Stimulated activated CD8-positive, alpha-beta memory T cell treated with anti-CD3 and anti-CD28 coated beads, Interleukin-4, amount 100 ng/mL, for 24 hours (primary cell): Measurements from ENCODE around the gene ASIP.
A peak's percentile ranks its signal among the peaks of the same experiment; 100 is the strongest.
"Not testable (repeated sequence)": the region's sequence is repeated elsewhere in the genome, so short reads cannot be mapped to it uniquely, and the experiment has no call there.

Experiments used
- DNase-seq: peaks from one replicate; pipeline ENCODE4 v3.0.0-alpha.2; 2020; ENCODE audit warnings: low read depth

The ASIP gene

DNA sequence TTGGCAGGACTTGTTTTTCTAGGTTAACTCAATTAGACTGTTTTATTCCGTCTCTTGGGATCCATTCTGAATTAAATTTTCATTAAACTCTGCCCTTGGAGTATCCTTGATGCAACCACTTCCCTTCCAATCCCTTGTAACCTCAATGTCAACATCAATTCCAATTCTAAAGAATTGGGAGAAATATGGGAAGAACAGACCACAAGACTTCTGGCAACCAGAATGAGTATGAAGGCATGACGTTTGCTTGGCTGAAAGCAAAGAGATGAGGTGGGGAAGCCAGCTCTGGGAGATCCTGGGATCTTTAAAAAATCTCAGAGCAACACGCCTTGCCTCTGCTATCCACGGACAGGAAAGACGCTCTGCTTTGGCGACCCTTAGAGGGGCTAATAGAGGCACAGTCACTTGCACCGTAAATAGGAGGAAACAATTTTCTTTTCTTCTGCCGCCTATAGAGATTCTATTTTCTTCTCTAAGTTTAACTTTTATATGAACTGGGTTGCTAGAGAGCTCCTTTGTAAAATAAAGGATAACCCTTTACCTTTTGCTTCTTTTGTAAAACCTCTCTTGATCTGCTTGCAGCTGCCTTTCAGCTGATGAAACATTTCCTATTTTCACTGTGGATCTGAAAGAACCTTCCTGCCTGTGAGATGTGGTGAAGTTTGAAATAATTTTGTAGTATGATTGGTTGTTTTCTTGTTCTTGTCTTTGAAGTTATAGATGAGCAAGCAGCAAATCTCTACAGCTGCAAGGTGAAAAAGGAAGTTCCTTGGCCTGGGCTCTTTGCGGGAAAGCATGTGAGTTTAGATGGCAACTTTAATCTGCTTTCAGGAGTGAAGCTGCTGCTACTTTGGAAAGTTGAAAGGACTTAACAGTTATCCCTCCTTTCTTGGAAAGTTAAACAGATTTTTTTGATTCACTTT, at the start of gene ASIP:
ASIP (plus strand) TSS at position 731 of the 923 bp plus-strand sequence. CDS start 18,952 bp downstream, outside the sequence.
- no peak for DNase-seq

- DNase-seq, result no peak
Measured at GRCh38 chr20:34193051-34193450, 48.2 kb upstream of the ASIP start.

GRCh38 chr20:34199183-34199582, 42.0 kb upstream of the ASIP start:
- DNase-seq, result no peak

DNA sequence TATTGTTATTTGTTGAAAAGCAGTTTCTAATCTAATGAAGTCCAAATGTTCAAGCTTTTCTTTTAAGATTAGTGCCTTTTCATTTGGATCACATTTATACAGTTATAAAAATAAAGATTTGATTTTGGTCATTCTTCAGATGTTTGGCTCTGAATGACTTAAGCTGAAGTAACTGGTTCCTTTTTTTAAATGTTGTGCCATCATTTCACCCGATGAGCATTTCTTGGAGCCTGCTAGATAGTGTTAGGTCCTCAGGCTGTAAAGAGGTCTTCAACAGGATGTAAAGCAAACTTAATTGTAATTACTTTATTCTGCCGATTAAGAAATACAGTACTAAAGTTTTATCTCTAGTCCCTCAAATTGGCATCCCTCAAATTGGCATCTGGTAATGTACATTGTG, 41.2 kb upstream of the ASIP start:
- DNase-seq, result no peak

GRCh38 chr20:34201531-34201930, 39.7 kb upstream of the ASIP start:
- DNase-seq, result no peak

DNA sequence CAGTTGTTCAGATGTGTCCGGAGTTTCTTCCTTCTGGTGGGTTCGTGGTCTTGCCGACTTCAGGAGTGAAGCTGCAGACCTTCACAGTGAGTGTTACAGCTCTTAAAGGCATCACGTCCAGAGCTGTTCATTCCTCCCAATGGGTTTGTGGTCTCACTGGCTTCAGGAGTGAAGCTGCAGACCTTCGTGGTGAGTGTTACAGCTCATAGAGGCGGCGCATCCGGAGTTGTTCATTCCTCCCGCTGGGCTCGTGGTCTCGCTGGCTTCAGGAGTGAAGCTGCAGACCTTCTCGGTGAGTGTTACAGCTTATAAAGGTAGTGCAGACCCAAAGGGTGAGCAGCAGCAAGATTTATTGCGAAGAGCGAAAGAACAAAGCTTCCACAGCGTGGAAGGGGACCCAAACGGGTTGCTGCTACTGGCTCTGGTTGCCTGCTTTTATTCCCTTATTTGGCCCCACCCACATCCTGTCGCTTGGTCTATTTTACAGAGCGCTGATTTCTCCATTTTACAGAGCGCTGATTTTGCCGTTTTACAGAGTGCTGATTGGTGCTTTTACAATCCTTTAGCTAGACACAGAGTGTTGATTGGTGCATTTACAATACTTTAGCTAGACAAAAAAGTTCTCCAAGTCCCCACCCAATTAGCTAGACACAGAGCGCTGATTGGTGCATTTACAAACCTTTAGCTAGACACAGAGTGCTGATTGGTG, 35.9 kb upstream of the ASIP start:
- not testable (repeated sequence) for DNase-seq

DNA sequence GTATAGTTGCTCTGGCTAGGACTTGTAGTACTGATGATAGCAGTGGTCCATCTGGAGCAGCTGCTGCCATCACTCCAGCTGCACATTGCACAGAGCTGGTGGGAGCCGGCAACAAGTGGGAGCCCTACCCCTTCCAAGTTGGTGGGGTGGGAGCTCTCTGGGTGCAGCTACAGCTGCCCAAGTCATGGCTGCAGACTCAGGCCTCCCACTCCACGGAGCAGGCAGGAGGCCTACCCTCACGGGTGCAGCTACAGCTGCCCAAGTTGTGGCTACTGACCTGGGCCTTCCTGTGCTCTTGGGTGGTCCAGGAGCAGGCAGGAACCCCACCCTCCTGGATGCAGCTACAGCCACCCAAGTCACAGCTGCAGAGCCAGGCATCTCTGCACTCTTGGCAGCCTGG, 32.1 kb upstream of the ASIP start:
- DNase-seq, result no peak

- no peak for DNase-seq
Measured at GRCh38 chr20:34210271-34210670, 31.0 kb upstream of the ASIP start.

DNA sequence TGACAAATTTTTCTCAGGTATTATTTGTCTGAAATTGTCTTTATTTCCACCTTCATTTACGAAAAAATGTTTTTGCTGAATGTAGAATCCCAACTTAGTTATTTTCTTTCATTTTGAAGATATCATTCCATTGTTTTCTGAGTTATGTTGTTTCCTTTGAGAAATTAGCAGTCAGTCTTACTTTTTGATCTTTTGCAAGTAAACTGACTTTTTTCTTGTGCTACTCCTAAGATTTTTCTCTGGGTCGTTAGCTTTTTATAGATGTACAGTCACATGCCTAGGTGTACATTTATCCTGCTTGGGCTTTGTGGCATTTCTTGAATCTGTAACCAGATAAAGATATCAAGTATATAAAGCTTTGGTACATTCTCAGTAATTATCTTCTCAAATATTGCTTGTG, 29.6 kb upstream of the ASIP start:
- DNase-seq, result no peak

GRCh38 chr20:34213213-34213612, 28.0 kb upstream of the ASIP start:
- DNase-seq, result no peak

GRCh38 chr20:34215711-34216381, 25.4 kb upstream of the ASIP start:
- DNase-seq, result peak; percentile 49

GRCh38 chr20:34216382-34216742, 24.9 kb upstream of the ASIP start:
- DNase-seq, result no peak

GRCh38 chr20:34220561-34220960, 20.7 kb upstream of the ASIP start:
- DNase-seq, result no peak

DNA sequence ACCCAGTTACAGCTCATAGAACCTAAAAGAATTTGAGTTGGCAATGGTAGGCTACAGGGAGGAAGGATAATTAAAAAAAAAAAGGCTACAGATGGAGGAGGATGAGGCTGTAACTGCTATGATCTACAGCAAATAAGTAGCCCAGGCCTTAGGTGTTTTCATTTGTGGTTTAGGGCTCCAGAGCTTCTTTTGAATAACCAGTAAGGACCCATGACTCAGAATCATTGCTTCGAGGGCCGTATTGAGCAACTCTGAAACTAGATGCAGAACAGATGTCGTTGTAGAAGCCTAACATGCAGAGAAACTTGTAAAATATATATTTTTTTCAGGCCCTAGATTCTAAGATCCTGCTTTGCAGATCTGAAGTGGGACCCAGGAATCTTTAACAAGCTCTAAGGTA, 19.0 kb upstream of the ASIP start:
- DNase-seq, result no peak

GRCh38 chr20:34224251-34224650, 17.0 kb upstream of the ASIP start:
- DNase-seq, result not testable (repeated sequence)

DNA sequence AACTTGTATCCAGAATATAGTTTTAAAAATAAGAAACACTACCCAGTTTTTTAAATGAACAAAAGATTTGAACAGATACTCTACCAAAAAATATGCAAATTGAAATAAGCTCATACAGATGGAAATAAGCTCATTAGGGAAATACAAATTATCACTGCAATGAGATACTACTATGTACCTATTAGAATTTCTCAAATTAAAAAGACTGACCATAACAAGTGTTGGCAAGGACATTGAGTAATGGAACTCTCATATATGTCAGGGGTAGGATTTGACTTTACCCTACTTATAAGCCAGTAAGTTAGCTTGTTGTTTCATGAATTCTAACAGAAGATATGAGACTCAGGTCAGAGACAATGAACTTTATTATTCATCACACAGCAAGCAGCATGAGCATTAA, 9.6 kb upstream of the ASIP start:
- no peak for DNase-seq

GRCh38 chr20:34232494-34233087, 8.6 kb upstream of the ASIP start:
- no peak for DNase-seq

GRCh38 chr20:34233687-34234086, 7.5 kb upstream of the ASIP start:
- DNase-seq, result no peak

GRCh38 chr20:34235875-34236274, 5.3 kb upstream of the ASIP start:
- DNase-seq, result no peak

- DNase-seq, result no peak
Measured at GRCh38 chr20:34237942-34238341, 3.3 kb upstream of the ASIP start.

DNA sequence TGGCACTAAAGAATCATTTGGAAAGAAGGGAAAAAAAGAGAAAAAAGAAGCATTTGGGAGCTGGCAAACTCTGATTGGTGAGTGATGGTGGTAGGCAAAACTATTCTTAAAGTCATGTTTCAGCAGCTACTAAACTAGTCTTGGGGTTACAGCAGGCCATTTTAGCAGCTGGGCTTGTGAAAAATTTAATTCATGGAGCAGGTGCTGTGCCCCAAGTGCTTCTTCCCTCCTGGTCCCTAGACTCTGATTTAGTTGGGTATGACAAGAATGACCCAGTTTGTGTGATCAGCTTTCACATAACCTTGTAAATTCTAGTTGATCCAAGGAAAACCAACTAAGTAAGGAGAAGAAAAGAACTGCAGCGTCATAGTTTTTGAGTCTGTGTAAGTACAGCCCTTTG, 1.1 kb upstream of the ASIP start:
- no peak for DNase-seq

- not testable (repeated sequence) for DNase-seq
Measured at GRCh38 chr20:34242015-34242414, 792 bp downstream of the ASIP start.
